IMR-90 (cell line): ENCODE results near the gene CPTP. TPM values are rescaled to one million over a fixed set of nuclear protein-coding genes. Genes with fewer than 3 reads are reported as not detected.
A peak's percentile ranks its signal among the peaks of the same experiment; 100 is the strongest.

ENCODE experiments used
- ATAC-seq: fragments of 200-7000 bp; cut with Tn5 transposase; 2 replicates; pipeline ENCODE4 v1.9.1; 2020; ENCODE audit warnings: low read depth, mild to moderate bottlenecking, moderate library complexity
- BruUV-seq: library from RNA; stranded (reverse); fragments of 400-500 nt; replicated peaks from 2 replicates; lab custom pipeline; 2021; lab: Mats Ljungman, UMichigan
- CTCF ChIA-PET: fragments of 300-600 bp; formaldehyde crosslinking; extraction: SDS; loops from one replicate; lab custom pipeline; 2021; ENCODE audit warnings: antibody characterized with exemption; lab: Yijun Ruan, JAX
- POLR2A ChIA-PET: fragments of 300-600 bp; sonication (Branson Sonifier 250); formaldehyde crosslinking; loops from one replicate; lab custom pipeline; 2022; ENCODE audit warnings: antibody characterized with exemption; ENCODE audit not compliant: unreplicated experiment; lab: Charles Lee
- DNase-seq: peaks from one replicate; pipeline ENCODE4 v3.0.0; 2013
- H2AFZ ChIP-seq: replicated peaks from 2 replicates; pipeline ENCODE3; 2013; ENCODE audit warnings: low read length, mild to moderate bottlenecking; ENCODE audit not compliant: poor library complexity
- H2AK5ac ChIP-seq: 2 replicates; pipeline ENCODE4 v1.6.1; 2013; ENCODE audit warnings: low read depth, low read length, inconsistent platforms
- H2AK9ac ChIP-seq: replicated peaks from 2 replicates; pipeline ENCODE3; 2013; ENCODE audit warnings: mild to moderate bottlenecking, low read depth, low read length, moderate library complexity; ENCODE audit not compliant: poor library complexity
- H2BK120ac ChIP-seq: 2 replicates; pipeline ENCODE4 v1.6.1; 2013; ENCODE audit warnings: low read depth, low read length, inconsistent platforms
- H2BK15ac ChIP-seq: 3 replicates; pipeline ENCODE4 v1.6.1; 2013; ENCODE audit warnings: low read depth, low read length, inconsistent platforms
- H2BK20ac ChIP-seq: 2 replicates; pipeline ENCODE4 v1.6.1; 2013; ENCODE audit warnings: low read depth, mild to moderate bottlenecking, inconsistent platforms, low read length, moderate library complexity
- H2BK5ac ChIP-seq: 2 replicates; pipeline ENCODE4 v1.6.1; 2013; ENCODE audit warnings: mild to moderate bottlenecking, low read depth, low read length, inconsistent platforms; ENCODE audit not compliant: poor library complexity, severe bottlenecking
- H3K14ac ChIP-seq: replicated peaks from 2 replicates; pipeline ENCODE4 v1.6.1; 2013; ENCODE audit warnings: low read depth, low read length, inconsistent platforms
- H3K18ac ChIP-seq: 2 replicates; pipeline ENCODE4 v1.6.1; 2013; ENCODE audit warnings: low read depth, low read length, control low read depth
- H3K23ac ChIP-seq: 2 replicates; pipeline ENCODE4 v1.6.1; 2013; ENCODE audit warnings: low read depth, low read length, inconsistent platforms
- H3K27ac ChIP-seq: 2 replicates; pipeline ENCODE4 v1.5.1; 2013; ENCODE audit warnings: mild to moderate bottlenecking, control low read depth, low read length; ENCODE audit not compliant: insufficient read depth
- H3K27me3 ChIP-seq: 2 replicates; pipeline ENCODE4 v1.6.1; 2013; ENCODE audit warnings: low read length; ENCODE audit not compliant: control insufficient read depth, insufficient read depth
- H3K36me3 ChIP-seq: 2 replicates; pipeline ENCODE4 v1.6.1; 2013; ENCODE audit warnings: low read length, mixed read lengths; ENCODE audit not compliant: control insufficient read depth, insufficient read depth
- H3K4ac ChIP-seq: 2 replicates; pipeline ENCODE4 v1.6.1; 2013; ENCODE audit warnings: low read depth, low read length, inconsistent platforms
- H3K4me1 ChIP-seq: 2 replicates; pipeline ENCODE4 v1.6.1; 2013; ENCODE audit warnings: low read length, mixed read lengths; ENCODE audit not compliant: control insufficient read depth, insufficient read depth
- H3K4me2 ChIP-seq: 2 replicates; pipeline ENCODE4 v1.6.1; 2013; ENCODE audit warnings: low read depth, mild to moderate bottlenecking, control low read depth, low read length, moderate library complexity
- H3K4me3 ChIP-seq: 2 replicates; pipeline ENCODE4 v1.5.1; 2013; ENCODE audit warnings: low read depth, mild to moderate bottlenecking, control low read depth, low read length, moderate library complexity; ENCODE audit not compliant: insufficient read depth
- H3K56ac ChIP-seq: 2 replicates; pipeline ENCODE4 v1.6.1; 2013; ENCODE audit warnings: low read length, inconsistent platforms; ENCODE audit not compliant: insufficient read depth; ENCODE audit errors: extremely low read depth
- H3K79me1 ChIP-seq, 2 experiments: 2 replicates each; pipeline ENCODE4 v1.6.1; 2013; ENCODE audit warnings: low read length in 2 of 2, inconsistent platforms in 1 of 2, low read depth in 1 of 2
- H3K9ac ChIP-seq: 2 replicates; pipeline ENCODE4 v1.6.1; 2013; ENCODE audit warnings: low read depth, low read length, control low read depth
- H3K9me1 ChIP-seq: 2 replicates; pipeline ENCODE4 v1.6.1; 2013; ENCODE audit warnings: low read length, inconsistent platforms; ENCODE audit not compliant: insufficient read depth
- H3K9me3 ChIP-seq: 2 replicates; pipeline ENCODE4 v1.6.1; 2013; ENCODE audit warnings: low read length; ENCODE audit not compliant: control insufficient read depth, insufficient read depth
- H4K20me1 ChIP-seq: 2 replicates; pipeline ENCODE4 v1.6.1; 2013; ENCODE audit warnings: low read length, inconsistent platforms; ENCODE audit not compliant: insufficient read depth
- H4K5ac ChIP-seq: 2 replicates; pipeline ENCODE4 v1.6.1; 2013; ENCODE audit warnings: mild to moderate bottlenecking, low read depth, low read length, control low read depth
- H4K8ac ChIP-seq, 2 experiments: 2 replicates each; pipeline ENCODE4 v1.6.1; 2013; ENCODE audit warnings: low read depth in 2 of 2, low read length in 2 of 2, control low read depth in 1 of 2, inconsistent platforms in 1 of 2
- H4K91ac ChIP-seq: 2 replicates; pipeline ENCODE4 v1.6.1; 2013; ENCODE audit warnings: low read depth, low read length, inconsistent platforms; ENCODE audit not compliant: insufficient read depth
- CHD1 ChIP-seq: IDR thresholded peaks from 2 replicates; pipeline ENCODE4 v1.6.1; 2012; ENCODE audit warnings: low read depth, low read length, improper control_type of control experiment
- FOS ChIP-seq: fragments of 150-350 bp; IDR thresholded peaks from 2 replicates; pipeline ENCODE4 v1.6.1; 2016; ENCODE audit warnings: low read depth, low read length
- MAZ ChIP-seq: IDR thresholded peaks from 2 replicates; pipeline ENCODE4 v1.6.1; 2012; ENCODE audit warnings: low read depth, mild to moderate bottlenecking, low read length, improper control_type of control experiment, moderate library complexity, borderline replicate concordance
- RAD21 ChIP-seq: IDR thresholded peaks from 2 replicates; pipeline ENCODE4 v1.6.1; 2012; ENCODE audit warnings: low read length, improper control_type of control experiment
- RCOR1 ChIP-seq: IDR thresholded peaks from 2 replicates; pipeline ENCODE4 v1.6.1; 2012; ENCODE audit warnings: mild to moderate bottlenecking, low read length, improper control_type of control experiment; ENCODE audit not compliant: insufficient replicate concordance
- SMC3 ChIP-seq: fragments of 150-350 bp; IDR thresholded peaks from 2 replicates; pipeline ENCODE4 v1.6.1; 2016; ENCODE audit warnings: low read depth, mild to moderate bottlenecking, antibody characterized with exemption, low read length, moderate library complexity
- WGBS, 2 experiments: methylation state at CpG; one replicate each; pipeline versions ENCODE4 v1.1.5 to v1.1.7; 2013; ENCODE audit warnings: missing lambda C conversion rate in 2 of 2; ENCODE audit not compliant: insufficient read length in 1 of 2; ENCODE audit errors: extremely low coverage in 2 of 2; 5-methylcytosine and 5-hydroxymethylcytosine counted together
- dilution Hi-C: fragments of 300-500 bp; cut with HindIII; formaldehyde crosslinking; loops from one replicate; pipeline ENCODE4 v1.14.3; 2018; ENCODE audit warnings: low sequenced_read_pairs; ENCODE audit not compliant: unreplicated experiment
- in situ Hi-C: fragments of 300-500 bp; cut with MboI; formaldehyde crosslinking; loops from 3 replicates; pipeline ENCODE4 v1.14.3; 2019; ENCODE audit warnings: low sequenced_read_pairs, inconsistent platforms, mixed read lengths
- intact Hi-C: fragments of 100-400 bp; cut with micrococcal nuclease; formaldehyde crosslinking; loops from 2 replicates; pipeline ENCODE4 v1.10.0; 2022
- polyA plus RNA-seq, 3 experiments: library from polyadenylated mRNA; depleted of rRNA; stranded (reverse); fragments of >200 nt; gene quantifications; 2 replicates each; pipeline ENCODE4 v1.2.3, GENCODE V29; 2012; ENCODE audit warnings: low replicate concordance in 1 of 3
- total RNA-seq: library from RNA; depleted of rRNA; stranded (reverse); fragments of >200 nt; gene quantifications from 2 replicates; pipeline ENCODE4 v1.2.3, GENCODE V29; 2012
- TF ChIP-seq, protein P1 (sequence below): fragments of 150-350 bp; IDR thresholded peaks from 2 replicates; pipeline ENCODE4 v1.6.1; 2016; ENCODE audit warnings: low read depth, mild to moderate bottlenecking, low read length, moderate library complexity, borderline replicate concordance
- TF ChIP-seq, protein P2 (sequence below): conservative IDR thresholded peaks from 2 replicates; pipeline ENCODE4 v1.5.1; 2012; ENCODE audit warnings: mild to moderate bottlenecking, low read depth, low read length, improper control_type of control experiment

CPTP gene
- total and polyA plus RNA-seq, 2 of the 4 experiments (the other 2 are of a cell fraction) = 2.7 to 12.1 TPM

DNA sequence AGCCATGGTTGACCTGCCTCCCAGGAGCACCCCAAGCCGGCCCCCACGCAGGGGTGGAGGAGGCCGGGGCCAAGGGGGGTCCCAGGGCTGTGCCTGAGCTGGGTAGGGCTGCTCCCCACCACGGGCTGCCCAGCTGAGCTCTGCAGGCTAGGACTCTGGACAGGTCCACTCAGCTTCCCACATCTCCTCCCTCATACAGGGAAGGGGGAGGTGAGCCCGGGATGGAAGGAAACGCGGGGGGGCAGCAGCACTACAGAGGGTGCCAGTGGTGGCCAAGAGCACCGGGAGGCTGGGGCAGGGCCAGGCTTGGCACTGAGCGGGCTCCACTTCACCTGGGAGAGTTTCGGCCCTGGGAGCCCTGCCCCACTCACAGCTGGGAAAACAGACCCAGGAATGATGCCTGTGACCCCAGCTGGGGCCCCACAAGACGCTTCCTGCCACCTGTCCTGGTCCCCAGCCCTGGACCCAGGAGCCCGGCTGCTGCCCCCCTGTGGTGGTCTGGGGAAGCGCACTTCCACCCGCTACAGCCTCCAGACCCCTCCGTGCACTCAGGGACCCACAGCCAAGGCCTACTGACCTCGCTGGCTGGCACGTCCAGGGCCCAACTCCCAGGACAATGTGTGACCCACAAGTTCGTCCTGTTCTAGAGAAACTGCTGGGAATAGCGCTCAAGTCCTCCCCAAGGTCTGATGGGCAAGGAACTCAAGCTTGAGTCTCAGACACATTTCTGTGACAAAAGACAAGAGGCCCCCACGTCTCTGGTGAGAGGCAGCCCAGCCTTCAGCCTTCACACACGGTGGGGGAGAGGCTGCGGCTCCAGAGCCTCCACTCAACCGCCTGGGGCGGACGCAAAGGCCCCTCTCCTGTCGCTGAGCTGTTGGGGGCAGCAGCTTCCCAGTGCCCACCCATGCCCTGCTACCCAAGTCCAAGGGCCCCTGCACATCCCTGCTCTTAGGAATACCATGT, 47.4 kb downstream of the CPTP start:
- Histone ChIP-seq H3K9me3 (no peaks in the 10 kb centered on the region), H3K9ac (no peak overlapping the region), H2AFZ (peak overlapping the region; percentile 76), H3K56ac (no peak overlapping the region), H3K14ac (no peak overlapping the region), H2BK120ac (no peak overlapping the region), H4K91ac (peak overlapping the region; percentile 74), H4K8ac (peak overlapping the region in 1 of 2 experiments; percentile 67; a peak in 2 of 4 replicates), H2BK15ac (no peak overlapping the region), H3K9me1 (0 out of 2 replicates have a peak, but pooled peaks cover 5% of the 10 kb centered on the region), H3K4ac (peak overlapping the region; percentile 71; the same call in 1 of the 2 replicates), H3K23ac (peak overlapping the region; percentile 76), H3K27me3 (no peaks in the 10 kb centered on the region), H3K79me1 (peaks cover 3 to 53% of the 10 kb centered on the region in 2 experiments; a peak in 3 of 4 replicates), H2AK5ac (peak overlapping the region; percentile 89; the same call in 1 of the 2 replicates), H3K4me1 (peaks cover 12% of the 10 kb centered on the region), H3K4me2 (no peak overlapping the region), H3K36me3 (peaks cover 8% of the 10 kb centered on the region), H3K27ac (peak overlapping the region; percentile 51; the same call in 1 of the 2 replicates), H4K5ac (0 out of 2 replicates have a peak overlapping the region, but pooled peaks have one; percentile 69), H4K20me1 (peaks cover 11% of the 10 kb centered on the region; the same call in 1 of the 2 replicates), H2AK9ac (peak overlapping the region; percentile 77), H3K4me3 (no peak overlapping the region), H3K18ac (no peak overlapping the region), H2BK5ac (peak overlapping the region; percentile 10), H2BK20ac (no peak overlapping the region)
- TF ChIP-seq CHD1 (no peak), FOS (no peak), RAD21 (peak; percentile 70), SMC3 (peak; percentile 78), MAZ (no peak), RCOR1 (no peak)
- TF ChIP-seq, protein P1, sequence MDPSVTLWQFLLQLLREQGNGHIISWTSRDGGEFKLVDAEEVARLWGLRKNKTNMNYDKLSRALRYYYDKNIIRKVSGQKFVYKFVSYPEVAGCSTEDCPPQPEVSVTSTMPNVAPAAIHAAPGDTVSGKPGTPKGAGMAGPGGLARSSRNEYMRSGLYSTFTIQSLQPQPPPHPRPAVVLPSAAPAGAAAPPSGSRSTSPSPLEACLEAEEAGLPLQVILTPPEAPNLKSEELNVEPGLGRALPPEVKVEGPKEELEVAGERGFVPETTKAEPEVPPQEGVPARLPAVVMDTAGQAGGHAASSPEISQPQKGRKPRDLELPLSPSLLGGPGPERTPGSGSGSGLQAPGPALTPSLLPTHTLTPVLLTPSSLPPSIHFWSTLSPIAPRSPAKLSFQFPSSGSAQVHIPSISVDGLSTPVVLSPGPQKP = no peak
- TF ChIP-seq, protein P2, sequence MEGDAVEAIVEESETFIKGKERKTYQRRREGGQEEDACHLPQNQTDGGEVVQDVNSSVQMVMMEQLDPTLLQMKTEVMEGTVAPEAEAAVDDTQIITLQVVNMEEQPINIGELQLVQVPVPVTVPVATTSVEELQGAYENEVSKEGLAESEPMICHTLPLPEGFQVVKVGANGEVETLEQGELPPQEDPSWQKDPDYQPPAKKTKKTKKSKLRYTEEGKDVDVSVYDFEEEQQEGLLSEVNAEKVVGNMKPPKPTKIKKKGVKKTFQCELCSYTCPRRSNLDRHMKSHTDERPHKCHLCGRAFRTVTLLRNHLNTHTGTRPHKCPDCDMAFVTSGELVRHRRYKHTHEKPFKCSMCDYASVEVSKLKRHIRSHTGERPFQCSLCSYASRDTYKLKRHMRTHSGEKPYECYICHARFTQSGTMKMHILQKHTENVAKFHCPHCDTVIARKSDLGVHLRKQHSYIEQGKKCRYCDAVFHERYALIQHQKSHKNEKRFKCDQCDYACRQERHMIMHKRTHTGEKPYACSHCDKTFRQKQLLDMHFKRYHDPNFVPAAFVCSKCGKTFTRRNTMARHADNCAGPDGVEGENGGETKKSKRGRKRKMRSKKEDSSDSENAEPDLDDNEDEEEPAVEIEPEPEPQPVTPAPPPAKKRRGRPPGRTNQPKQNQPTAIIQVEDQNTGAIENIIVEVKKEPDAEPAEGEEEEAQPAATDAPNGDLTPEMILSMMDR = peak; percentile 74
- intact Hi-C loops (loop anchor here (2.0 kb wide), 1 partner anchor 13 kb away; the partner anchor contains the start of gene MXRA8), dilution Hi-C loops (no loop called here), in situ Hi-C loops (no loop called here)
- POLR2A ChIA-PET = no interaction called here
- CTCF ChIA-PET = interaction anchor here (0.8 kb wide), 1 partner anchor 24 kb away, joined by 3 read pairs; no protein-coding TSS in a partner anchor
- WGBS, 2 experiments = 40% methylated on average over 11 of the region's 26 CpGs; no CpG with 5 or more reads in 1 of the 2 experiments
- ATAC-seq (peak; percentile 60), DNase-seq (peak; percentile 38)
- no TSS peak for BruUV-seq
